ENCODE results near the gene TBC1D7.

GRCh38 chr6:13334953-13335352, 6.6 kb upstream of the TBC1D7 start:
- no peak for TF ChIP-seq CTCF (IDR thresholded peaks at IDR 0.05)
- TF ChIP-seq SMC3 (IDR thresholded peaks at IDR 0.05; ENCODE audit: low read depth, low read length) = no peak
- no peak for TF ChIP-seq EZH2phosphoT487 (IDR thresholded peaks at IDR 0.05; ENCODE audit: borderline replicate concordance, low read depth)
- TF ChIP-seq TAF1 (IDR thresholded peaks at IDR 0.05; ENCODE audit: borderline replicate concordance, low read depth, low read length) = no peak
- no peak for TF ChIP-seq USF2 (IDR thresholded peaks at IDR 0.05; ENCODE audit: borderline replicate concordance, low read depth, low read length)
- TF ChIP-seq TCF12 (IDR thresholded peaks at IDR 0.05) = no peak
- TF ChIP-seq YY1 (IDR thresholded peaks at IDR 0.05; ENCODE audit: low read depth) = no peak
- TF ChIP-seq RFX5 (IDR thresholded peaks at IDR 0.05; ENCODE audit: low read length) = no peak
- no peak for TF ChIP-seq JUND (IDR thresholded peaks at IDR 0.05)

Data from SK-N-SH (cell line).